ENCODE measurements around the gene SRPX.

DNA sequence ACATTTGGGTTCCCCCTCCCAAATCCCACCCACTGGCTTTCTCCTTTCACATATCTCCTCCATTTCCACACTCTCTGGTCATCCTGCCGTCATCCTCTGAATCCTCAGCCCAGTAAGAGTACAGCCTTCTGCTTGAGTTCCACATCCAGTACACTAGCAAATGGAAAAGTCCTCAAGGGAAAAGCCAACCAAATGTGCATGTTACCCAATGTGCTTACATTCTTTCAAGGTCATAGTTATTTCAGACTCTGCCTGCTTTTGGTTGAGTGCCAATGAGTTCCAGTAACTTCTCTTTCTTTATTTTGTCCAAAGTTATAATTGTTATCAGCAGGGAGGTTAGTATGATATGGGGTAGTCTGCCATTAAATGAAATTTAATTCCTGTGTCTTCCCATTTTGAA, 78.1 kb downstream of the SRPX start:
- TF ChIP-seq MEF2B (IDR thresholded peaks at IDR 0.05; ENCODE audit: partially characterized antibody, poor library complexity, severe bottlenecking) (no peak), TCF7 (IDR thresholded peaks at IDR 0.05; ENCODE audit: borderline replicate concordance) (no peak), POLR2A (IDR thresholded peaks at IDR 0.05; ENCODE audit: low read depth, low read length) (no peak), CHD1 (IDR thresholded peaks at IDR 0.05; ENCODE audit: low read depth, low read length) (no peak)
- TF ChIP-seq, protein P1, sequence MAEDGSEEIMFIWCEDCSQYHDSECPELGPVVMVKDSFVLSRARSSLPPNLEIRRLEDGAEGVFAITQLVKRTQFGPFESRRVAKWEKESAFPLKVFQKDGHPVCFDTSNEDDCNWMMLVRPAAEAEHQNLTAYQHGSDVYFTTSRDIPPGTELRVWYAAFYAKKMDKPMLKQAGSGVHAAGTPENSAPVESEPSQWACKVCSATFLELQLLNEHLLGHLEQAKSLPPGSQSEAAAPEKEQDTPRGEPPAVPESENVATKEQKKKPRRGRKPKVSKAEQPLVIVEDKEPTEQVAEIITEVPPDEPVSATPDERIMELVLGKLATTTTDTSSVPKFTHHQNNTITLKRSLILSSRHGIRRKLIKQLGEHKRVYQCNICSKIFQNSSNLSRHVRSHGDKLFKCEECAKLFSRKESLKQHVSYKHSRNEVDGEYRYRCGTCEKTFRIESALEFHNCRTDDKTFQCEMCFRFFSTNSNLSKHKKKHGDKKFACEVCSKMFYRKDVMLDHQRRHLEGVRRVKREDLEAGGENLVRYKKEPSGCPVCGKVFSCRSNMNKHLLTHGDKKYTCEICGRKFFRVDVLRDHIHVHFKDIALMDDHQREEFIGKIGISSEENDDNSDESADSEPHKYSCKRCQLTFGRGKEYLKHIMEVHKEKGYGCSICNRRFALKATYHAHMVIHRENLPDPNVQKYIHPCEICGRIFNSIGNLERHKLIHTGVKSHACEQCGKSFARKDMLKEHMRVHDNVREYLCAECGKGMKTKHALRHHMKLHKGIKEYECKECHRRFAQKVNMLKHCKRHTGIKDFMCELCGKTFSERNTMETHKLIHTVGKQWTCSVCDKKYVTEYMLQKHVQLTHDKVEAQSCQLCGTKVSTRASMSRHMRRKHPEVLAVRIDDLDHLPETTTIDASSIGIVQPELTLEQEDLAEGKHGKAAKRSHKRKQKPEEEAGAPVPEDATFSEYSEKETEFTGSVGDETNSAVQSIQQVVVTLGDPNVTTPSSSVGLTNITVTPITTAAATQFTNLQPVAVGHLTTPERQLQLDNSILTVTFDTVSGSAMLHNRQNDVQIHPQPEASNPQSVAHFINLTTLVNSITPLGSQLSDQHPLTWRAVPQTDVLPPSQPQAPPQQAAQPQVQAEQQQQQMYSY (CRISPR knock-in tag; IDR thresholded peaks at IDR 0.05) = no peak
- TF ChIP-seq, protein P2, sequence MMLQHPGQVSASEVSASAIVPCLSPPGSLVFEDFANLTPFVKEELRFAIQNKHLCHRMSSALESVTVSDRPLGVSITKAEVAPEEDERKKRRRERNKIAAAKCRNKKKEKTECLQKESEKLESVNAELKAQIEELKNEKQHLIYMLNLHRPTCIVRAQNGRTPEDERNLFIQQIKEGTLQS (IDR thresholded peaks at IDR 0.05; ENCODE audit: borderline replicate concordance, extremely low read depth, low read depth, low read length) = no peak

Measured in GM12878 (cell line).